ENCODE data around the gene HSFX2. TPM values are rescaled to one million over a fixed set of nuclear protein-coding genes. Genes with fewer than 3 reads are reported as not detected.

Gene HSFX2
- polyA plus RNA-seq, 1 donor from 2014 or later: 1.3 TPM

DNA sequence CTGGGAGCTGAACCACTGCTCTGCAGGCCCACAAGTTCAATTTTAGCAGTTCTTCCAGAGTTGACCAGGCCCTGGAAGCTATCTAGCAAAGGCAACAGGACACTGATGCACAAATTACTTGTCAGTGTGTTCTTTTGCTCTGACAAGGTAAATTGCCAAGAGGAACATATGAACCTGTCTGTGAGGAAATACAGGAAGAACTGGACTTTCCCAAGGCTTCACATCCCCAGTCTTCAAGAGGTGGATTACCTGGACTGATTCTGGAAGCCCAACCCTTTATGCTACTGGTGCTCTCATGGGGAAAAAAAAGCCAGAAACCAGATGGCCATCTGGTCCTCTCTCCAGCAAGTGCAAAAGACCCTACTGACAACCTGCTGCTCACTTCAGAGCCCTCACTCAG, 38.4 kb upstream of the HSFX2 start:
- Histone ChIP-seq H3K9ac (ENCODE audit: low read length) (no peak overlapping the region), H4K20me1 (ENCODE audit: insufficient read depth) (no peaks in the 10 kb centered on the region), H3K4me3 (ENCODE audit: low read length) (no peak overlapping the region), H3K4me2 (ENCODE audit: low read length) (no peak overlapping the region), H2AFZ (ENCODE audit: low read depth, low read length) (no peak overlapping the region), H3K9me2 (ENCODE audit: insufficient read depth, low read length) (no peaks in the 10 kb centered on the region), H3K79me2 (replicated peaks; ENCODE audit: insufficient read depth, low read length) (peaks cover 2% of the 10 kb centered on the region), H3F3A (ENCODE audit: insufficient read depth, low read length, poor library complexity, severe bottlenecking) (no peaks in the 10 kb centered on the region), H3K27ac (ENCODE audit: low read length) (no peak overlapping the region), H3K9me3 (ENCODE audit: low read length) (no peaks in the 10 kb centered on the region), H3K27me3 (ENCODE audit: insufficient read depth, low read depth, low read length) (peaks cover 3% of the 10 kb centered on the region), H3K36me3 (ENCODE audit: insufficient read depth, low read length) (no peaks in the 10 kb centered on the region)
- TF ChIP-seq, protein P1, sequence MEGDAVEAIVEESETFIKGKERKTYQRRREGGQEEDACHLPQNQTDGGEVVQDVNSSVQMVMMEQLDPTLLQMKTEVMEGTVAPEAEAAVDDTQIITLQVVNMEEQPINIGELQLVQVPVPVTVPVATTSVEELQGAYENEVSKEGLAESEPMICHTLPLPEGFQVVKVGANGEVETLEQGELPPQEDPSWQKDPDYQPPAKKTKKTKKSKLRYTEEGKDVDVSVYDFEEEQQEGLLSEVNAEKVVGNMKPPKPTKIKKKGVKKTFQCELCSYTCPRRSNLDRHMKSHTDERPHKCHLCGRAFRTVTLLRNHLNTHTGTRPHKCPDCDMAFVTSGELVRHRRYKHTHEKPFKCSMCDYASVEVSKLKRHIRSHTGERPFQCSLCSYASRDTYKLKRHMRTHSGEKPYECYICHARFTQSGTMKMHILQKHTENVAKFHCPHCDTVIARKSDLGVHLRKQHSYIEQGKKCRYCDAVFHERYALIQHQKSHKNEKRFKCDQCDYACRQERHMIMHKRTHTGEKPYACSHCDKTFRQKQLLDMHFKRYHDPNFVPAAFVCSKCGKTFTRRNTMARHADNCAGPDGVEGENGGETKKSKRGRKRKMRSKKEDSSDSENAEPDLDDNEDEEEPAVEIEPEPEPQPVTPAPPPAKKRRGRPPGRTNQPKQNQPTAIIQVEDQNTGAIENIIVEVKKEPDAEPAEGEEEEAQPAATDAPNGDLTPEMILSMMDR (IDR thresholded peaks at IDR 0.05; ENCODE audit: poor library complexity, severe bottlenecking): no peak
- TF ChIP-seq SMC3 (conservative IDR thresholded peaks at IDR 0.05; ENCODE audit: poor library complexity): no peak
- no peak for TF ChIP-seq RAD21 (conservative IDR thresholded peaks at IDR 0.05)
- TF ChIP-seq MXI1 (conservative IDR thresholded peaks at IDR 0.05; ENCODE audit: poor library complexity, severe bottlenecking): no peak
- TF ChIP-seq TAF1 (IDR thresholded peaks at IDR 0.05; ENCODE audit: low read depth): no peak
- no peak for TF ChIP-seq POLR2AphosphoS5 (IDR thresholded peaks at IDR 0.05)
- no peak for TF ChIP-seq REST (IDR thresholded peaks at IDR 0.05; ENCODE audit: borderline replicate concordance)
- TF ChIP-seq EZH2 (IDR thresholded peaks at IDR 0.05; ENCODE audit: borderline replicate concordance, insufficient read depth, low read length, poor library complexity, severe bottlenecking): no peak
- TF ChIP-seq EP300 (conservative IDR thresholded peaks at IDR 0.05; ENCODE audit: poor library complexity, severe bottlenecking): no peak

- Histone ChIP-seq H2AFZ (ENCODE audit: low read depth, low read length) (no peak within 1 kb of the TSS), H3K27me3 (ENCODE audit: insufficient read depth, low read depth, low read length) (peaks cover 3% of the 10 kb centered on the region), H3K9ac (ENCODE audit: low read length) (peak within 1 kb of the TSS; percentile 67), H3K79me2 (replicated peaks; ENCODE audit: insufficient read depth, low read length) (peaks cover 2% of the 10 kb centered on the region), H4K20me1 (ENCODE audit: insufficient read depth) (no peaks in the 10 kb centered on the region), H3K9me3 (ENCODE audit: low read length) (no peaks in the 10 kb centered on the region), H3K4me2 (ENCODE audit: low read length) (peak within 1 kb of the TSS; percentile 51), H3K4me3 (ENCODE audit: low read length) (peak within 1 kb of the TSS; percentile 75), H3K36me3 (ENCODE audit: insufficient read depth, low read length) (no peaks in the 10 kb centered on the region), H3K9me2 (ENCODE audit: insufficient read depth, low read length) (no peaks in the 10 kb centered on the region), H3F3A (ENCODE audit: insufficient read depth, low read length, poor library complexity, severe bottlenecking) (no peaks in the 10 kb centered on the region), H3K27ac (ENCODE audit: low read length) (peak within 1 kb of the TSS; percentile 16)
- TF ChIP-seq RAD21 (conservative IDR thresholded peaks at IDR 0.05): no peak
- TF ChIP-seq SMC3 (conservative IDR thresholded peaks at IDR 0.05; ENCODE audit: poor library complexity): peak; percentile 19
- peak; percentile 53 for TF ChIP-seq MXI1 (conservative IDR thresholded peaks at IDR 0.05; ENCODE audit: poor library complexity, severe bottlenecking)
- peak; percentile 47 for TF ChIP-seq TAF1 (IDR thresholded peaks at IDR 0.05; ENCODE audit: low read depth)
- TF ChIP-seq, protein P1 (IDR thresholded peaks at IDR 0.05; ENCODE audit: poor library complexity, severe bottlenecking): no peak
- no peak for TF ChIP-seq REST (IDR thresholded peaks at IDR 0.05; ENCODE audit: borderline replicate concordance)
- no peak for TF ChIP-seq EZH2 (IDR thresholded peaks at IDR 0.05; ENCODE audit: borderline replicate concordance, insufficient read depth, low read length, poor library complexity, severe bottlenecking)
- peak; percentile 66 for TF ChIP-seq POLR2AphosphoS5 (IDR thresholded peaks at IDR 0.05)
- peak; percentile 8 for TF ChIP-seq EP300 (conservative IDR thresholded peaks at IDR 0.05; ENCODE audit: poor library complexity, severe bottlenecking)
Observed at GRCh38 chrX:149631234-149632165, 36.4 kb upstream of the HSFX2 start, which contains the start of gene TMEM185A. Gene TMEM185A, minus strand, starts transcription at chrX:149631792. Its CDS starts 212 bp downstream, at chrX:149631580.
